Caco-2 (cell line): Measurements from ENCODE around the gene BPTF. TPM values are rescaled to one million over a fixed set of nuclear protein-coding genes. Genes with fewer than 3 reads are reported as not detected.

Source experiments
- BruUV-seq: library from RNA; stranded (reverse); fragments of 400-500 nt; replicated peaks from 2 replicates; lab custom pipeline; 2021; lab: Mats Ljungman, UMichigan
- CTCF ChIA-PET: fragments of 300-600 bp; sonication (Branson Sonifier 250); formaldehyde crosslinking; loops from one replicate; lab custom pipeline; 2022; ENCODE audit warnings: antibody characterized with exemption; lab: Charles Lee
- POLR2A ChIA-PET: fragments of 300-600 bp; sonication (Branson Sonifier 250); formaldehyde crosslinking; loops from one replicate; lab custom pipeline; 2022; ENCODE audit warnings: antibody characterized with exemption; lab: Charles Lee
- DNase-seq, 2 experiments: peaks; one replicate each; pipeline versions ENCODE4 v3.0.0 to v3.0.0-alpha.2; 2020 to 2022
- H3K27me3 ChIP-seq: replicated peaks from 2 replicates; pipeline ENCODE4 v1.6.0; 2011; ENCODE audit warnings: low read length; ENCODE audit not compliant: control insufficient read depth, insufficient read depth
- H3K36me3 ChIP-seq: 2 replicates; pipeline ENCODE4 v1.5.1; 2011; ENCODE audit warnings: low read length; ENCODE audit not compliant: control insufficient read depth, insufficient read depth
- H3K4me1 ChIP-seq: fragments of 250-450 bp; sonication (Bioruptor Pico); 2 replicates; pipeline ENCODE4 v1.5.1; 2020; ENCODE audit warnings: mild to moderate bottlenecking
- H3K4me3 ChIP-seq: 2 replicates; pipeline ENCODE4 v1.5.1; 2011; ENCODE audit warnings: low read depth, mild to moderate bottlenecking, control low read depth, low read length
- H3K9me3 ChIP-seq: fragments of 250-450 bp; sonication (Bioruptor Pico); 2 replicates; pipeline ENCODE4 v1.5.1; 2020; ENCODE audit warnings: mild to moderate bottlenecking, moderate library complexity
- H3K27ac Mint-ChIP-seq: one replicate; pipeline ENCODE4 v1.8.0; 2022; ENCODE audit warnings: mixed read lengths; ENCODE audit not compliant: unreplicated experiment
- H3K27me3 Mint-ChIP-seq: one replicate; pipeline ENCODE4 v1.8.0; 2022; ENCODE audit warnings: mixed read lengths; ENCODE audit not compliant: insufficient read depth, unreplicated experiment
- H3K36me3 Mint-ChIP-seq: one replicate; pipeline ENCODE4 v1.8.0; 2022; ENCODE audit warnings: mild to moderate bottlenecking, mixed read lengths; ENCODE audit not compliant: insufficient read depth, unreplicated experiment
- H3K4me1 Mint-ChIP-seq: one replicate; pipeline ENCODE4 v1.8.0; 2022; ENCODE audit warnings: low read depth, mixed read lengths; ENCODE audit not compliant: unreplicated experiment
- H3K4me3 Mint-ChIP-seq: one replicate; pipeline ENCODE4 v1.8.0; 2022; ENCODE audit warnings: mild to moderate bottlenecking, moderate library complexity, mixed read lengths; ENCODE audit not compliant: unreplicated experiment
- H3K9me3 Mint-ChIP-seq: one replicate; pipeline ENCODE4 v1.8.0; 2022; ENCODE audit warnings: mixed read lengths; ENCODE audit not compliant: unreplicated experiment
- CTCF ChIP-seq, 2 experiments: fragments of 200-600 bp in 1 of 2; IDR thresholded peaks; 1 replicate in 1 of 2; 2 replicates in 1 of 2; pipeline versions ENCODE4 v1.5.1 to v1.8.0; 2011 to 2022; ENCODE audit warnings: antibody characterized with exemption in 1 of 2, control low read depth in 1 of 2, inconsistent platforms in 1 of 2, low read depth in 1 of 2, low read length in 1 of 2, mild to moderate bottlenecking in 1 of 2, moderate library complexity in 1 of 2; ENCODE audit not compliant: insufficient read depth in 1 of 2, severe bottlenecking in 1 of 2, unreplicated experiment in 1 of 2
- intact Hi-C: fragments of 100-400 bp; cut with micrococcal nuclease; formaldehyde crosslinking; loops from one replicate; pipeline ENCODE4 v1.10.0; 2022; ENCODE audit not compliant: unreplicated experiment
- total RNA-seq: library from RNA; stranded (reverse); gene quantifications from 2 replicates; pipeline ENCODE4 v1.2.3, GENCODE V29; 2022

Gene BPTF
- total RNA-seq, 1 experiment from 2014 or later = 101 TPM

GRCh38 chr17:67837965-67838364, 12.7 kb downstream of the BPTF start:
- POLR2A ChIA-PET = interaction anchor here (0.6 kb wide), 1 partner anchor 22 kb away, joined by 3 read pairs; no protein-coding TSS in a partner anchor
- Histone ChIP-seq H3K4me1 (0 out of 2 replicates have a peak, but pooled peaks cover 8% of the 10 kb centered on the region), H3K4me3 (no peak overlapping the region), H3K36me3 (no peaks in the 10 kb centered on the region), H3K27me3 (no peaks in the 10 kb centered on the region), H3K9me3 (no peaks in the 10 kb centered on the region)
- H3K4me3 Mint-ChIP-seq = no peak overlapping the region
- H3K4me1 Mint-ChIP-seq = no peaks in the 10 kb centered on the region
- no peak for DNase-seq
- intact Hi-C loops = no loop called here
- H3K27me3 Mint-ChIP-seq = no peaks in the 10 kb centered on the region
- BruUV-seq = no TSS peak
- H3K9me3 Mint-ChIP-seq = no peaks in the 10 kb centered on the region
- CTCF ChIA-PET = no interaction called here
- peaks cover 3% of the 10 kb centered on the region for H3K36me3 Mint-ChIP-seq
- no peak for TF ChIP-seq CTCF (IDR thresholded peaks at IDR 0.05; ENCODE audit: insufficient read depth in 1 of 2, low read depth in 1 of 2, low read length in 1 of 2, severe bottlenecking in 1 of 2, unreplicated experiment in 1 of 2)
- no peak overlapping the region for H3K27ac Mint-ChIP-seq

- Histone ChIP-seq H3K4me3 (no peak overlapping the region), H3K27me3 (no peaks in the 10 kb centered on the region), H3K36me3 (no peaks in the 10 kb centered on the region), H3K9me3 (no peaks in the 10 kb centered on the region), H3K4me1 (0 out of 2 replicates have a peak, but pooled peaks cover 8% of the 10 kb centered on the region)
- no peak overlapping the region for H3K27ac Mint-ChIP-seq
- DNase-seq = no peak
- no peaks in the 10 kb centered on the region for H3K9me3 Mint-ChIP-seq
- TF ChIP-seq CTCF (IDR thresholded peaks at IDR 0.05; ENCODE audit: insufficient read depth in 1 of 2, low read depth in 1 of 2, low read length in 1 of 2, severe bottlenecking in 1 of 2, unreplicated experiment in 1 of 2) = no peak
- no peaks in the 10 kb centered on the region for H3K4me1 Mint-ChIP-seq
- H3K27me3 Mint-ChIP-seq = no peaks in the 10 kb centered on the region
- CTCF ChIA-PET = no interaction called here
- H3K4me3 Mint-ChIP-seq = no peak overlapping the region
- no peaks in the 10 kb centered on the region for H3K36me3 Mint-ChIP-seq
- intact Hi-C loops = no loop called here
- BruUV-seq = no TSS peak
- POLR2A ChIA-PET = no interaction called here
These were observed 13.2 kb downstream of the BPTF start for GRCh38 chr17:67838538-67838937.

GRCh38 chr17:67841992-67842391, 16.7 kb downstream of the BPTF start:
- no peak for TF ChIP-seq CTCF (IDR thresholded peaks at IDR 0.05; ENCODE audit: insufficient read depth in 1 of 2, low read depth in 1 of 2, low read length in 1 of 2, severe bottlenecking in 1 of 2, unreplicated experiment in 1 of 2)
- H3K9me3 ChIP-seq = no peaks in the 10 kb centered on the region
- intact Hi-C loops = no loop called here
- no peaks in the 10 kb centered on the region for H3K27me3 Mint-ChIP-seq
- H3K4me3 Mint-ChIP-seq = no peak overlapping the region
- no TSS peak for BruUV-seq
- H3K4me1 ChIP-seq = no peaks in the 10 kb centered on the region
- DNase-seq = no peak
- no peak overlapping the region for H3K4me3 ChIP-seq
- no peaks in the 10 kb centered on the region for H3K27me3 ChIP-seq
- no peaks in the 10 kb centered on the region for H3K9me3 Mint-ChIP-seq
- no peaks in the 10 kb centered on the region for H3K4me1 Mint-ChIP-seq
- ChIA-PET CTCF (no interaction called here), POLR2A (no interaction called here)
- no peaks in the 10 kb centered on the region for H3K36me3 Mint-ChIP-seq
- no peaks in the 10 kb centered on the region for H3K36me3 ChIP-seq
- H3K27ac Mint-ChIP-seq = no peak overlapping the region
